Ishikawa (cell line): ENCODE results near the gene C6orf141.

Experiments used
- CEBPB ChIP-seq: IDR thresholded peaks from 2 replicates; pipeline ENCODE4 v1.6.1; 2012
- CREB1 ChIP-seq: IDR thresholded peaks from 2 replicates; pipeline ENCODE4 v1.6.1; 2012; ENCODE audit warnings: low read depth
- EGR1 ChIP-seq: IDR thresholded peaks from 2 replicates; pipeline ENCODE4 v1.6.1; 2012
- EP300 ChIP-seq: IDR thresholded peaks from 2 replicates; pipeline ENCODE4 v1.6.1; 2012; ENCODE audit warnings: borderline replicate concordance
- FOXM1 ChIP-seq: IDR thresholded peaks from 2 replicates; pipeline ENCODE4 v1.6.1; 2012; ENCODE audit warnings: low read depth, borderline replicate concordance
- MAX ChIP-seq: IDR thresholded peaks from 2 replicates; pipeline ENCODE4 v1.6.1; 2012
- NFIC ChIP-seq: IDR thresholded peaks from 2 replicates; pipeline ENCODE4 v1.6.1; 2012
- RAD21 ChIP-seq: IDR thresholded peaks from 2 replicates; pipeline ENCODE4 v1.6.1; 2012; ENCODE audit warnings: low read depth
- REST ChIP-seq: IDR thresholded peaks from 2 replicates; pipeline ENCODE4 v1.6.1; 2012; ENCODE audit warnings: low read depth, mild to moderate bottlenecking
- TAF1 ChIP-seq: IDR thresholded peaks from 2 replicates; pipeline ENCODE4 v1.6.1; 2012; ENCODE audit warnings: low read depth, mild to moderate bottlenecking
- TCF12 ChIP-seq: IDR thresholded peaks from 2 replicates; pipeline ENCODE4 v1.6.1; 2012; ENCODE audit warnings: low read depth
- TEAD4 ChIP-seq: IDR thresholded peaks from 2 replicates; pipeline ENCODE4 v1.6.1; 2012
- USF1 ChIP-seq: IDR thresholded peaks from 2 replicates; pipeline ENCODE4 v1.6.1; 2012
- YY1 ChIP-seq: IDR thresholded peaks from 2 replicates; pipeline ENCODE4 v1.6.1; 2012; ENCODE audit warnings: low read depth
- ZBTB7A ChIP-seq: IDR thresholded peaks from 2 replicates; pipeline ENCODE4 v1.6.1; 2012; ENCODE audit warnings: low read depth

Gene C6orf141

GRCh38 chr6:49543087-49543858, 7.2 kb upstream of the C6orf141 start:
- TF ChIP-seq TCF12 (no peak), USF1 (peak; percentile 51)

- TF ChIP-seq EGR1 (no peak), USF1 (no peak), YY1 (no peak), CREB1 (no peak), CEBPB (no peak), MAX (no peak), EP300 (no peak), TCF12 (no peak), TEAD4 (no peak), ZBTB7A (no peak), TAF1 (no peak), REST (no peak), RAD21 (no peak), NFIC (no peak), FOXM1 (no peak)
These were observed 4.1 kb upstream of the C6orf141 start for GRCh38 chr6:49546331-49546730.

- TF ChIP-seq RAD21 = no peak
- no peak for TF ChIP-seq NFIC
- TF ChIP-seq EGR1 = no peak
- TF ChIP-seq REST = no peak
- TF ChIP-seq YY1 = no peak
- no peak for TF ChIP-seq ZBTB7A
- TF ChIP-seq CEBPB = no peak
- no peak for TF ChIP-seq MAX
These were observed 1.7 kb upstream of the C6orf141 start for GRCh38 chr6:49548613-49549304.

GRCh38 chr6:49549691-49550491, 577 bp upstream of the C6orf141 start:
- TF ChIP-seq YY1 (no peak), EP300 (no peak), TCF12 (no peak), CEBPB (no peak), MAX (no peak), FOXM1 (no peak), USF1 (no peak), EGR1 (no peak), RAD21 (no peak), REST (no peak), CREB1 (no peak), ZBTB7A (no peak), TEAD4 (no peak), TAF1 (no peak), NFIC (no peak)
